Panc1 (cell line): Measurements from ENCODE around the gene SLC2A4. TPM values are rescaled to one million over a fixed set of nuclear protein-coding genes. Genes with fewer than 3 reads are reported as not detected.

Experiments
- ATAC-seq: fragments of 200-7000 bp; cut with Tn5 transposase; 2 replicates; pipeline ENCODE4 v1.9.1; 2020; ENCODE audit warnings: mild to moderate bottlenecking, moderate library complexity
- BruUV-seq: library from RNA; stranded (reverse); fragments of 400-500 nt; replicated peaks from 2 replicates; lab custom pipeline; 2021; lab: Mats Ljungman, UMichigan
- CTCF ChIA-PET: fragments of 300-600 bp; sonication (Branson Sonifier 250); formaldehyde crosslinking; loops from one replicate; lab custom pipeline; 2022; ENCODE audit warnings: antibody characterized with exemption; lab: Charles Lee
- POLR2A ChIA-PET: fragments of 300-600 bp; sonication (Branson Sonifier 250); formaldehyde crosslinking; loops from one replicate; lab custom pipeline; 2022; ENCODE audit warnings: antibody characterized with exemption; lab: Charles Lee
- DNase-seq: peaks from one replicate; pipeline ENCODE4 v3.0.0-alpha.2; 2010; ENCODE audit warnings: low read depth, low spot score
- H3K27ac ChIP-seq: 2 replicates; pipeline ENCODE4 v1.5.1; 2011; ENCODE audit warnings: mild to moderate bottlenecking, low read length, inconsistent platforms
- H3K27me3 ChIP-seq: fragments of 200-500 bp; sonication (Bioruptor generic); 2 replicates; pipeline ENCODE4 v1.6.0; 2014; ENCODE audit warnings: low read length, inconsistent platforms; ENCODE audit not compliant: control insufficient read depth, insufficient read depth
- H3K36me3 ChIP-seq: fragments of 200-500 bp; sonication (Bioruptor generic); 2 replicates; pipeline ENCODE4 v1.5.1; 2014; ENCODE audit warnings: inconsistent platforms, mild to moderate bottlenecking, low read length, moderate library complexity; ENCODE audit not compliant: control insufficient read depth, insufficient read depth
- H3K4me1 ChIP-seq: 2 replicates; pipeline ENCODE4 v1.5.1; 2011; ENCODE audit warnings: inconsistent platforms, mild to moderate bottlenecking, low read length, moderate library complexity; ENCODE audit not compliant: control insufficient read depth, insufficient read depth
- H3K4me3 ChIP-seq, 2 experiments: 2 replicates each; pipeline ENCODE4 v1.5.1; 2011 to 2012; ENCODE audit warnings: low read depth in 2 of 2, low read length in 2 of 2, mild to moderate bottlenecking in 2 of 2, inconsistent platforms in 1 of 2, moderate library complexity in 1 of 2
- H3K9me3 ChIP-seq: fragments of 200-500 bp; sonication (Bioruptor generic); 2 replicates; pipeline ENCODE4 v1.5.1; 2014; ENCODE audit warnings: low read depth, mild to moderate bottlenecking, inconsistent platforms, low read length, moderate library complexity; ENCODE audit not compliant: control insufficient read depth, insufficient read depth
- CTCF ChIP-seq: fragments of 450-650 bp; IDR thresholded peaks from 2 replicates; pipeline ENCODE4 v1.5.1; 2017; ENCODE audit warnings: mild to moderate bottlenecking
- POLR2AphosphoS5 ChIP-seq: IDR thresholded peaks from 2 replicates; pipeline ENCODE4 v1.6.1; 2012; ENCODE audit warnings: mild to moderate bottlenecking, low read depth, low read length, moderate library complexity
- SIN3A ChIP-seq: IDR thresholded peaks from 2 replicates; pipeline ENCODE4 v1.6.1; 2012; ENCODE audit warnings: low read depth, mild to moderate bottlenecking, low read length, moderate library complexity, borderline replicate concordance; ENCODE audit not compliant: insufficient read depth
- TCF7L2 ChIP-seq: IDR thresholded peaks from 2 replicates; pipeline ENCODE4 v1.6.1; 2011; ENCODE audit warnings: mild to moderate bottlenecking, low read depth, low read length, inconsistent platforms
- in situ Hi-C: cut with HindIII; loops from 2 replicates; pipeline ENCODE4 v1.10.0; 2016; ENCODE audit warnings: low sequenced_read_pairs, low pct_unique_long_range_greater_than_20kb
- intact Hi-C: fragments of 100-400 bp; cut with micrococcal nuclease; formaldehyde crosslinking; loops from one replicate; pipeline ENCODE4 v1.10.0; 2022; ENCODE audit not compliant: unreplicated experiment
- total RNA-seq: library from RNA; stranded (reverse); gene quantifications from one replicate; pipeline ENCODE4 v1.2.1, GENCODE V29; 2021; ENCODE audit not compliant: unreplicated experiment
- TF ChIP-seq, protein P1 (sequence below), 2 experiments: IDR thresholded peaks; 2 replicates each; pipeline ENCODE4 v1.6.1; 2011 to 2012; ENCODE audit warnings: low read depth in 2 of 2, control low read depth in 1 of 2, low read length in 1 of 2, mild to moderate bottlenecking in 1 of 2, moderate library complexity in 1 of 2; ENCODE audit not compliant: insufficient read depth in 1 of 2

The SLC2A4 gene
- total RNA-seq, 1 experiment from 2014 or later = 0.31 TPM

DNA sequence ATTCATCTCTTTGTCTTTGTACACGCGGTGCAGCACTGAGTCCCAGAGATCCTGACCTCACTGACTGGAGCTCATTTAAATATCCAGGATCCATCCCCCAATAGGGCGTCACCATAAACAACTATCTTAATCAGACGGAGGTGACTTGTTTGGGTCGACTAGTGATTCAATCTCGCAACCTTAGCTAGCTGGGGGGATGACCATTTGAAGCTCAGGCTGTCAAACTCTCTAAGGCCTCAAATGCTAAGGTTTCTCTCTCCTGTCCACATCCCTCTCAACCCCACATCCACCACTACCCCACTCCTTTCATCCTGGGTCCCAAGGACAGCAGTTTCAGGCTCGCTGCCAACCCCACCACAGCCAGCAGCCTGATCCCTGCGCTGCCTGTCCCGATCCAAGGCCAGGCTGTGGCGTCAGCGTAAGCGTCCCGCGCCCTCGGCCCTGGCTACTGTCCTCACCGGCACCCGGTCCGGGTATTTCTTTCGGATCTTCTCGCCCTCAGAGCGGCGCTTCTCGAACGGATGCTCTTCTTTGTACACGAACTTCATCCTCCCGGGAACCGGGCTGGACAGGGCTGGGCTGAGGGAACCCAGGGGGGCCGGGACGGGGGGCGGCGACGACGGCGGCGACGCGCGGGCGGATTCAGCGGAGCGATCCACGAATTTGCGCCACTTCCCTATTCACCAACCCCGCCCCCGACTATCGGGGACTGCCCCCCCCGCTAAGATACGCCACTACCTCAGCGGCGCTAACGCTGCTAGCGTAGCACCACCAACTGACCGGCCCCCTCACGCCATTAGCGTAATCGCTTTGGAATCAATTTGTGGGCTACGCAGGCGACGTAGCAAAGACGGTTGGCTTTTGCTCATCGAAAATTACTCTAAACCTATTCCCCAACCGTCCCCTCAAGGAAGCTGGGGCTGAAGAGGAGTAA is 39.5 kb upstream of the SLC2A4 start, which contains the start of gene GABARAP:
TSS of gene GABARAP (minus strand) at position 667 of the 934 bp plus-strand sequence. CDS start at position 548, 119 bp downstream.
- no TSS peak for BruUV-seq
- ATAC-seq = peak; percentile 13
- intact Hi-C loops = no loop called here
- Histone ChIP-seq H3K4me3 (peak within 1 kb of the TSS; percentile 87 to 92), H3K4me1 (peaks cover 18% of the 10 kb centered on the region), H3K9me3 (no peaks in the 10 kb centered on the region), H3K27me3 (no peaks in the 10 kb centered on the region), H3K27ac (peak within 1 kb of the TSS; percentile 99), H3K36me3 (peaks cover 11% of the 10 kb centered on the region)
- in situ Hi-C loops = no loop called here
- TF ChIP-seq TCF7L2 (no peak), POLR2AphosphoS5 (no peak; the same call in 1 of the 2 replicates), SIN3A (no peak), CTCF (no peak)
- peak; percentile 74 for DNase-seq
- POLR2A ChIA-PET = no interaction called here
- CTCF ChIA-PET = interaction anchor here (0.7 kb wide), 1 partner anchor 206 kb away, joined by 3 read pairs; no protein-coding TSS in a partner anchor

DNA sequence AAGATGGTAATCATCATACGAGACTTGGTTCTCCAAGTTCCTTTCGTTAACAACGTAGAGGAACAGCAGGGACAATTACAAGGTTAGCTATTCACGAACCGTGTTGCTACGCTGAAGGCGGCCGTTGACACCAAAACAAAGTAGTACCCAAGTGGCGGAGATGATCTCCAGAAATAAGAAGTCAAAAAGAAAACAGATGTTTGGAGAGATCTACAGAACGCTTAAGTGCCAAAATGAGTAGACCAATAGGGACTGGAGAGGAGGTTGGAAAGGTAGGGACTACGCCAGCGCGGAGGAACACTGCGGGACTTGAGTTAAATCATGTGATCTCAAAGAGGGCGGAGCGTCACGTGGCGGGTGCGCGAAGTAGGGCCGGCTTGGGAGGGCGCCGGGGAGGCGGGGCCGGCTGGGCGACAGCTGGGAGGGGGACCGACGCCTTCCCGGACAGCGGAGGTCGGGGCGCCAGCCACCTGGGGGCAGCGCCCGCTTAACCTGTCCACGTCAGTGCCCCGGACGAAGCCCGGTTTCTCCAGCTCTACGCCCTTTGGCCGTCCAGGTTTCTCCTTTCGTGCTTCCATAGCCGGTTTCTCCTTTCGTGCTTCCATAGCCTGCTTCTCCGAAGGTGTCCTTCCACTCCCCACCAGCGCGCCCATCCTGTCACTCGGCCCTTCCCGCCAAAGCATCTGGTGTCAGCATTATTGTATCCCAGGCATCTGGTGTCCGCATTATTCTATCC is 38.6 kb upstream of the SLC2A4 start:
- ChIA-PET CTCF (interaction anchor here (0.7 kb wide), 1 partner anchor 207 kb away, joined by 3 read pairs; no protein-coding TSS in a partner anchor), POLR2A (no interaction called here)
- in situ Hi-C loops = no loop called here
- no peak; the same call in 1 of the 2 replicates for TF ChIP-seq CTCF
- peak; percentile 49; the same call in 1 of the 2 replicates for TF ChIP-seq TCF7L2
- TF ChIP-seq POLR2AphosphoS5 = peak; percentile 92
- TF ChIP-seq, protein P1, sequence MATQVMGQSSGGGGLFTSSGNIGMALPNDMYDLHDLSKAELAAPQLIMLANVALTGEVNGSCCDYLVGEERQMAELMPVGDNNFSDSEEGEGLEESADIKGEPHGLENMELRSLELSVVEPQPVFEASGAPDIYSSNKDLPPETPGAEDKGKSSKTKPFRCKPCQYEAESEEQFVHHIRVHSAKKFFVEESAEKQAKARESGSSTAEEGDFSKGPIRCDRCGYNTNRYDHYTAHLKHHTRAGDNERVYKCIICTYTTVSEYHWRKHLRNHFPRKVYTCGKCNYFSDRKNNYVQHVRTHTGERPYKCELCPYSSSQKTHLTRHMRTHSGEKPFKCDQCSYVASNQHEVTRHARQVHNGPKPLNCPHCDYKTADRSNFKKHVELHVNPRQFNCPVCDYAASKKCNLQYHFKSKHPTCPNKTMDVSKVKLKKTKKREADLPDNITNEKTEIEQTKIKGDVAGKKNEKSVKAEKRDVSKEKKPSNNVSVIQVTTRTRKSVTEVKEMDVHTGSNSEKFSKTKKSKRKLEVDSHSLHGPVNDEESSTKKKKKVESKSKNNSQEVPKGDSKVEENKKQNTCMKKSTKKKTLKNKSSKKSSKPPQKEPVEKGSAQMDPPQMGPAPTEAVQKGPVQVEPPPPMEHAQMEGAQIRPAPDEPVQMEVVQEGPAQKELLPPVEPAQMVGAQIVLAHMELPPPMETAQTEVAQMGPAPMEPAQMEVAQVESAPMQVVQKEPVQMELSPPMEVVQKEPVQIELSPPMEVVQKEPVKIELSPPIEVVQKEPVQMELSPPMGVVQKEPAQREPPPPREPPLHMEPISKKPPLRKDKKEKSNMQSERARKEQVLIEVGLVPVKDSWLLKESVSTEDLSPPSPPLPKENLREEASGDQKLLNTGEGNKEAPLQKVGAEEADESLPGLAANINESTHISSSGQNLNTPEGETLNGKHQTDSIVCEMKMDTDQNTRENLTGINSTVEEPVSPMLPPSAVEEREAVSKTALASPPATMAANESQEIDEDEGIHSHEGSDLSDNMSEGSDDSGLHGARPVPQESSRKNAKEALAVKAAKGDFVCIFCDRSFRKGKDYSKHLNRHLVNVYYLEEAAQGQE (IDR thresholded peaks at IDR 0.05; ENCODE audit: insufficient read depth in 1 of 2, low read depth in 2 of 2, low read length in 1 of 2) = no peak
- TF ChIP-seq SIN3A = peak; percentile 98; the same call in 1 of the 2 replicates
- Histone ChIP-seq H3K27ac (peak overlapping the region; percentile 99), H3K36me3 (peaks cover 7% of the 10 kb centered on the region), H3K4me3 (peak overlapping the region; percentile 87 to 92), H3K27me3 (no peaks in the 10 kb centered on the region), H3K4me1 (peaks cover 14% of the 10 kb centered on the region), H3K9me3 (no peaks in the 10 kb centered on the region)
- no TSS peak for BruUV-seq
- peak; percentile 91 for DNase-seq
- intact Hi-C loops = no loop called here
- ATAC-seq = peak; percentile 57
